ENCODE results near the gene DISC1.

- TF ChIP-seq CTCF (IDR thresholded peaks at IDR 0.05) (no peak), POLR2A (IDR thresholded peaks at IDR 0.05) (no peak), POLR2AphosphoS5 (IDR thresholded peaks at IDR 0.05) (no peak)
These were observed 200.0 kb downstream of the DISC1 start for GRCh38 chr1:231826566-231826965.
